ENCODE results near the gene ROPN1.
"Not testable (repeated sequence)": the region's sequence is repeated elsewhere in the genome, so short reads cannot be mapped to it uniquely, and the experiment has no call there.

The ROPN1 gene

GRCh38 chr3:123984957-123985356 is 7.0 kb downstream of the ROPN1 start:
- Histone ChIP-seq H3K27me3 (ENCODE audit: insufficient read depth, low read length) (0 out of 2 replicates have a peak, but pooled peaks cover 4% of the 10 kb centered on the region), H3K4me1 (ENCODE audit: insufficient read depth, low read length, severe bottlenecking) (no peaks in the 10 kb centered on the region), H3K27ac (ENCODE audit: low read depth, low read length, poor library complexity, severe bottlenecking) (no peak overlapping the region), H3F3A (ENCODE audit: insufficient read depth, low read length) (no peaks in the 10 kb centered on the region), H3K79me2 (ENCODE audit: insufficient read depth, low read length) (no peaks in the 10 kb centered on the region), H3K9me3 (ENCODE audit: low read length) (no peaks in the 10 kb centered on the region), H3K4me3 (ENCODE audit: low read depth, low read length, poor library complexity, severe bottlenecking) (no peak overlapping the region), H3K9ac (ENCODE audit: low read length) (no peak overlapping the region), H3K9me2 (ENCODE audit: low read depth, low read length) (no peaks in the 10 kb centered on the region), H2AFZ (ENCODE audit: low read length) (no peak overlapping the region), H3K4me2 (ENCODE audit: low read length) (no peak overlapping the region), H3K36me3 (ENCODE audit: insufficient read depth, low read length) (no peaks in the 10 kb centered on the region), H4K20me1 (ENCODE audit: insufficient read depth, low read length) (no peaks in the 10 kb centered on the region)
- TF ChIP-seq CTCF (IDR thresholded peaks at IDR 0.05; ENCODE audit: low read length) (no peak), EZH2 (IDR thresholded peaks at IDR 0.05; ENCODE audit: borderline replicate concordance, low read length) (no peak)

- Histone ChIP-seq H3K9me3 (ENCODE audit: low read length) (no peaks in the 10 kb centered on the region), H3F3A (ENCODE audit: insufficient read depth, low read length) (no peaks in the 10 kb centered on the region), H3K27ac (ENCODE audit: low read depth, low read length, poor library complexity, severe bottlenecking) (no peak overlapping the region), H3K27me3 (ENCODE audit: insufficient read depth, low read length) (0 out of 2 replicates have a peak, but pooled peaks cover 4% of the 10 kb centered on the region), H4K20me1 (ENCODE audit: insufficient read depth, low read length) (no peaks in the 10 kb centered on the region), H3K79me2 (ENCODE audit: insufficient read depth, low read length) (no peaks in the 10 kb centered on the region), H2AFZ (ENCODE audit: low read length) (no peak overlapping the region), H3K4me2 (ENCODE audit: low read length) (no peak overlapping the region), H3K4me1 (ENCODE audit: insufficient read depth, low read length, severe bottlenecking) (no peaks in the 10 kb centered on the region), H3K36me3 (ENCODE audit: insufficient read depth, low read length) (no peaks in the 10 kb centered on the region), H3K9ac (ENCODE audit: low read length) (no peak overlapping the region), H3K9me2 (ENCODE audit: low read depth, low read length) (no peaks in the 10 kb centered on the region), H3K4me3 (ENCODE audit: low read depth, low read length, poor library complexity, severe bottlenecking) (no peak overlapping the region)
- TF ChIP-seq EZH2 (IDR thresholded peaks at IDR 0.05; ENCODE audit: borderline replicate concordance, low read length) (no peak), CTCF (IDR thresholded peaks at IDR 0.05; ENCODE audit: low read length) (no peak)
Measured at GRCh38 chr3:123984350-123984749, 7.6 kb downstream of the ROPN1 start.

DNA sequence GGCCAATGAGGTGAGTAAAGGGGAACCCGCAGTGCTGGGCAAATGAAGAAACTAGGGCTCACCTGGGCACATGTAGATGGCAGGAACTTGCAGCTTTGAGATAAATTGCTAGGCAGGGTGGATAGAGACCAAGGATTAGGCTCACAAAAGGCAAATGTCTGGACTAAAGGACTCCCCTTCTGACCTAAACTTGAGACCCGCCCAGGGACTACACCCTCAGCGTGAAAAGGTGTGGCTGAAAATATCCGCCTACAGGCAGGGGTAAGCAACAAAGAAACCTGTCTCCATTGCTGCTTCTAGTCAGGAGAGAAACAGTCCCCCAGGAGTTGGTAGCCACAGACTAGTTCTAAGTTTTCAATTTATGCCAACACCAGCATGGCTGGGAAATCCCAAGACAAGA is 10.6 kb downstream of the ROPN1 start:
- H3K9me2 ChIP-seq (ENCODE audit: low read depth, low read length); H3K4me3 ChIP-seq (ENCODE audit: low read depth, low read length, poor library complexity, severe bottlenecking); H3F3A ChIP-seq (ENCODE audit: insufficient read depth, low read length); H3K79me2 ChIP-seq (ENCODE audit: insufficient read depth, low read length); H3K27me3 ChIP-seq (ENCODE audit: insufficient read depth, low read length); H4K20me1 ChIP-seq (ENCODE audit: insufficient read depth, low read length); H3K4me2 ChIP-seq (ENCODE audit: low read length); H3K4me1 ChIP-seq (ENCODE audit: insufficient read depth, low read length, severe bottlenecking); H3K27ac ChIP-seq (ENCODE audit: low read depth, low read length, poor library complexity, severe bottlenecking); H3K9ac ChIP-seq (ENCODE audit: low read length); H3K36me3 ChIP-seq (ENCODE audit: insufficient read depth, low read length); H2AFZ ChIP-seq (ENCODE audit: low read length); H3K9me3 ChIP-seq (ENCODE audit: low read length): not testable (repeated sequence)

GRCh38 chr3:123980539-123980938 is 11.4 kb downstream of the ROPN1 start:
- Histone ChIP-seq H3K4me2 (ENCODE audit: low read length) (no peak overlapping the region), H3K9me2 (ENCODE audit: low read depth, low read length) (no peaks in the 10 kb centered on the region)

More at GRCh38 chr3:123980539-123980938, 11.4 kb downstream of the ROPN1 start:
- Histone ChIP-seq H3K36me3 (ENCODE audit: insufficient read depth, low read length) (no peaks in the 10 kb centered on the region), H3K27me3 (ENCODE audit: insufficient read depth, low read length) (0 out of 2 replicates have a peak, but pooled peaks cover 4% of the 10 kb centered on the region), H3K9me3 (ENCODE audit: low read length) (no peaks in the 10 kb centered on the region), H3K79me2 (ENCODE audit: insufficient read depth, low read length) (no peaks in the 10 kb centered on the region), H4K20me1 (ENCODE audit: insufficient read depth, low read length) (no peaks in the 10 kb centered on the region), H3K4me1 (ENCODE audit: insufficient read depth, low read length, severe bottlenecking) (no peaks in the 10 kb centered on the region), H3K27ac (ENCODE audit: low read depth, low read length, poor library complexity, severe bottlenecking) (no peak overlapping the region), H3K9ac (ENCODE audit: low read length) (no peak overlapping the region), H3K4me3 (ENCODE audit: low read depth, low read length, poor library complexity, severe bottlenecking) (no peak overlapping the region), H2AFZ (ENCODE audit: low read length) (no peak overlapping the region), H3F3A (ENCODE audit: insufficient read depth, low read length) (no peaks in the 10 kb centered on the region)
- TF ChIP-seq CTCF (IDR thresholded peaks at IDR 0.05; ENCODE audit: low read length) (no peak), EZH2 (IDR thresholded peaks at IDR 0.05; ENCODE audit: borderline replicate concordance, low read length) (no peak)
